HK-2 (cell line): ENCODE data around the gene TTLL5.
"Not testable (repeated sequence)": the region's sequence is repeated elsewhere in the genome, so short reads cannot be mapped to it uniquely, and the experiment has no call there.

ENCODE experiments used
- DNase-seq: peaks from one replicate; pipeline ENCODE4 v3.0.0-alpha.2; 2018; ENCODE audit not compliant: unreplicated experiment

TTLL5 gene

DNA sequence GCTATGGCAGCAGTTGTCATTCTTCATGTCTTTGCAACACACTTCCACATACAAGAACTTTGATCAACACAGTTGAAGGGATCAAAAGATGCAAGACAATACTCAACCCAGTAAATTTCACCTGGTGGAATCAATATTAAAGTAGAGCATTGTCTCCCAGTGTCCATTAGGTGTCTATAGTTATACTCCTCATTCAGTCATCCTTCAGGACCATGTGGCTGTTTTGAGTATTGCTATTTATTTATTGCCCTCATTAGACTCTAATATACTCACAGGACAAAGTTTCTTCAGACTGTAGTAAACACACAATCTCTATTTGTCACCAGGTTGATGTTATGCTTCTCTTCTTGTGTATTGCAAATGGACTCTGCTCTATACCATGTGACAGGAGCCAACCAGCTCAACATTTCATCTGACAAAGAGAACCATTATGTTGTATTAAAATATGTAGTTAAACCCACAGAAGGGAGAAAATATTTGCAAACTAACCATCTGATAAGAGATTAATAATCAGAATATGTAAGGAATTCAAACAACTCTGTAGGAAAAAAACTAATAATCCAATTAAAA is 174.2 kb downstream of the TTLL5 start:
- DNase-seq: no peak

DNA sequence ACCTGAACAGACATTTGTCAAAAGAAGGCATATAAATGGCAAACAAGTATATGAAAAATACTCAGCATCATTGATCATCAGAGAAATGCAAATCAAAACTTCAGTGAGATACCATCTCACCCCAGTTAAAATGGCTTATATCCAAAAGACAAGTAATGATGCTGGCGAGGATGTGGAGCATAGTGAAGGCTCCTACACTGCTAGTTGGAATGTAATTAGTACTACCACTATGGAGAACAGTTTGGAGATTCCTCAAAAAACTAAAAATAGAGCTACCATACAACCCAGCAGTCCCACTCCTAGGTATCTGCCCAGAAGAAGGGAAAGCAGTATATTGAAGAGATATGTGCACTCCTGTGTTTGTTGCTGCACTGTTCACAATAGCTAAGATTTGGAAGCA is 174.7 kb downstream of the TTLL5 start:
- DNase-seq: no peak

DNA sequence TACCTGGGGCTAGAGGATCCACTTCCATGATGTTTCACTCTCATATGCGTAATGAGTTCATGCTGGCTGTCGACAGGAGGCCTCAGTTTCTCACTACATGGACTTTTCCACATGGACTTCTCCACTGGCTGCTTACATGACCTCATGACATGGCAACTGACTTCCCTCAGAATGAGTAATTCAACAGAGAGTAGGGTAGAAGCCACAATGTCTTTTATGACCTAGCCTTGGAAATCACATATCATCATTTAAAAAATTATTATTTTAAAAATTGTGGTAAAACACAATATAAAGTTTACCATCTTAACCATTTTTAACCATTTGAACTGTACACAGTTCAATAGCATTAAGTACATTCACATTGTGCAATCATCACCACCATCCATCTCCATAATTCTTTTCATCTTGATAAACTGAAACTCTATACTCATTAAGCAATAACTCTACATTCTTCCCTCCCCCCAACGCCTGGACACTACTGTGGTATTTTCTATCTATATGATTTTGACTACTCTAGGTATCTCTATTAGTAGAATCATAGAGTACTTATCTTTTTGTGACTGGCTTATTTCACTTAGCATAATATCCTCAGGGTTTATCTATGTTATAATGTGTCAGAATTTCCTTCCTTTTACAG is 176.2 kb downstream of the TTLL5 start:
- DNase-seq: no peak

DNA sequence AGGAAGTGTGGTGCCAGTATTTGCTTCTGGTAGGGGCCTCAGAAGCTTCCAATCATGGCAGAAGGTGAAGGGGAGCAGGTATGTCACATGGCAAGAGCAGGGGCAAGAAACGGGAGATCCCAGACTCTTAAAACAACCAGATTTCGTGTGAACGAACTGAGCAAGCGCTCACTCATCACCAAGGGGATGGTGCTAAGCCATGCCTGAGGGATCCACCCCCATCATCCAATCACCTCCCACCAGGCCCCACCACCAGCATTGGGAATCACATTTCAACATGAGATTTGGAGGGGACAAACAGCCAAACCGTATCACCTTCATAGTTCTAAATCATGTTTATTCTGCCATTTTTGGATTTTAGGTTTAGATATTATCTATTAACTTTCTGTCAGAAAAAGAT is 179.9 kb downstream of the TTLL5 start:
- DNase-seq: no peak

DNA sequence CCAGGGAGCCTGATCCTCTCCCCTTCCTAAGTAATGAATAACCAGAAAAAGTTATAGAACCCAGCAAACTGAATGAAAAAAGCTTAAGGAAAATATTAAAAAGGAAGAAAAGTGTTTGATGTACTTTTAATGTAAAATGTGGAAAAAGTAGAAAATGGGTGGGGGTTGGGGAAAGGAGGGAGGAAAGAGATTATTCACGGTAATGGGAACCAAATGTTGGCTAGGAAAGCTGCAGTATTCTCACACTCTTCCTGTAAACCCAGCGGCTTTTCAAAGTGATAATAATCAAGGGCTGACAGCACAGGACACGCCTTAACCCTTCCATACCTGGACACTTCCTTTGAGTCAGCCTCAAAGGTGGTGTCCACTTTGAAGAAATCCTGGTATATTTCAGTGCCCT is 181.5 kb downstream of the TTLL5 start:
- DNase-seq: no peak

DNA sequence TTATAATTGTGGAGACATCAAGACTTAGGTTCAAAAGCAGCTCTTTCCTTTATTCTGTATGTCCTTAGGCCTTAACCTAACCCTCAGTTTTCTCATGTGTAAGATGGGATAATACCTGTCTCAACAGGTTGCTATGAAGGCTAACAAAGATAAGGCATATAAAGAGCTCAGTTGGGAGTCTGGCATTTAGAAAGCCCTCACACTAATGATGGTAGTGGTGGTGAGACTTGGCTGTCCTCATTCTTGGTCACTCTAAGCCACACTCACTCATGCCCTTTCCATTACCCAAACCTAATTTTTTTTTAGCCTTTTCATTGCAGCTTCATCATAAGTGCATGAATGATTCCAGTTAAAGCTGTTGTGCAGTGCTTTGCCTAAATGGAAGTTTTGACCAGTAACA is 183.4 kb downstream of the TTLL5 start:
- no peak for DNase-seq

DNA sequence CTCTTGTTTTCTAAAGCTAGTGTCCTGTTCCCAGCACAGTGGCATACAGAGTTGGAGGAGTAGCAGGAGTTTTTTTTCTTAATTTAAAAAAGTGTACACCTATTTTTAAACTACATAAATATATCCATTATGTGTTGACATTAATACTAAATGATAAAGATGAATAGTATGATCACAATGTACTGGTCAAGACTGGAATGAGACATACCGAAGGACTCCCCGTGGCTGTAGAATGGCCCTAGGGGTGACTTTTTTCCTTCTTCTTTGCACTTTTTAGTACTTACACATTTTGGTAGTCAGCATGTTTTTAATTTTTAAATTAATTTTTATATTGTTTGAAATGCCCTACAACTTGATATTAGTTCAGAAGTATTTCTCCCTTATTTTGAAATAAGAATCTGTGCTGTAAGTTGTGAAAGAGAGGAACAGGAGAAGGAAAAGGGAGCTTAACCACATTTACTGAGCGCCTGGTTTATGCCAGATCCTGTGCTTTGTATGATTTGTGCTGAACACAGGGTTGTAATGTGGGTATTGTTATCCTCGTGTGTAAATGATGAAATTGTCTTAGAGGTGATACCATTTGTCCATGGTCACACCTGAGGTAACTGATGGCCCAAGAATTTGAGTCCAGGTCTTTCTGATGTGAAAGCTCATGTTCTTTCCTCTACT is 184.2 kb downstream of the TTLL5 start:
- no peak for DNase-seq

DNA sequence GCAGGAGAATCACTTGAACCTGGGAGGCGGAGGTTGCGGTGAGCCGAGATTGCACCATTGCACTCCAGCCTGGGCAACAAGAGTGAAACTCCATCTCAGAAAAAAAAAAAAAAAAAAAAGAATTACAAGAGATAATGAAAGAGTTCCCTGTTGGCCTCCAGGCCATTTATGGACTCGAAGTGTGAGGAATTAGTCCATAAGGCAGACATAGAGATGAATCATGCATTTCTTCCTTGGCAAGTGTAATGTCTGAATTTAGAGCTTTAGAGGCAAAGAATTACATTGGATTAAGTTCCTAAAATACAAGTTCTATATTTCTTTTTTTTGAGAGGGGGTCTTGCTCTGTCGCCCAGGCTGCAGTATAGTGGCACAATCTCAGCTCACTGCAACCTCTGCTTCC is 185.6 kb downstream of the TTLL5 start:
- not testable (repeated sequence) for DNase-seq

DNA sequence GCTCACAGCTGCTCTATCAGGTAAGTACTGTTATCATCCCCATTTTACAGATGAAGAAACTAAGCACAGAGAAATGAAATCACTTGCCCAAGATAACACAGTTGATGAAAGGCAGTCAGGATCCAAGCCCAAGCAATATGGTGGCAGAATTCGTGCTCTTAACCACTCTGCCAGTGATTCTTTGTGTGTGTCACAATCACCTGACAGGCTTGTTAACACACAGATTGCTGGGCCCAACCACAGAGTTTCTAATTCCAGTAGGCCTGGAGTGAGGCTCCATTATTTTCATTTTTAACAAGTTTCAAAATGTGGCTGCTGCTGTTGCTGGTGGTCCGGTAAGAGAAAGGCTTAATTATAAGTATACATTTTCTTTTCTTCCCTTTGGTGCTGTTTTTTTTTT is 186.5 kb downstream of the TTLL5 start:
- DNase-seq: no peak

DNA sequence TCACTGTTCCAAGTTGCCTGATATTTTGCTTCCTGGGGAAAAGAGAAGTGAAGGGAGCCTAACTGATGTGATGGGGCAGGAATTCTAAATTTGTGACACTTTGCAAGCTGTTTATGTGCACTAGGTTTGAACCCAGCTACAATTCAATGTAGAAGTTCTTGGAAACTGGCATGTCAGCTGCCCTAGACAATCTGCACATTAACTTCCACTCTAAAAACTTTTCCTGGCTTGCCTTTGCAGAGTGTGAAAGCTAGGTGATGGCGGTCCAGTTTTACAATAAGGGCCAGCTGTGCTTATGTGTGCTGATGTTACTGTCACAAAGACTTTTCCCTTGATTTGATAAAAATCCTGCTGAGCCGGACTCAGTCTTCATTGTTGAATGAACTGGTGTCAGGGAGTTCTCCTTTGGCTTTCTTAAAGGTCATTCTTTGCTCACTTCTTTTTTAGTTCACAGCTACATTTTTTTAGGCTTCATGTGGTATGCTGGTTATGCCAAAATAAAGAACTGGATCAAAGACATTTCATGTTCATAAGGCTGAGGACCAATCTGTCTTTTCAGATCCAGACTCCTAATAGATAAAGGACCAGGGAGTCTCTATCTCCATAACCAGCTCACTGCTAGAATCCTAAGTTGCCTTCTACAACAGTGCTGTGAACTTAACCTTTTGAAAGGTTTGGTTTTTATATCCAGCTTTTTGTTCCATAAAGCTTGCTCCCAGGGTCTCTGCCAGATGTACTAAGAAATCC is 187.3 kb downstream of the TTLL5 start:
- no peak for DNase-seq

DNA sequence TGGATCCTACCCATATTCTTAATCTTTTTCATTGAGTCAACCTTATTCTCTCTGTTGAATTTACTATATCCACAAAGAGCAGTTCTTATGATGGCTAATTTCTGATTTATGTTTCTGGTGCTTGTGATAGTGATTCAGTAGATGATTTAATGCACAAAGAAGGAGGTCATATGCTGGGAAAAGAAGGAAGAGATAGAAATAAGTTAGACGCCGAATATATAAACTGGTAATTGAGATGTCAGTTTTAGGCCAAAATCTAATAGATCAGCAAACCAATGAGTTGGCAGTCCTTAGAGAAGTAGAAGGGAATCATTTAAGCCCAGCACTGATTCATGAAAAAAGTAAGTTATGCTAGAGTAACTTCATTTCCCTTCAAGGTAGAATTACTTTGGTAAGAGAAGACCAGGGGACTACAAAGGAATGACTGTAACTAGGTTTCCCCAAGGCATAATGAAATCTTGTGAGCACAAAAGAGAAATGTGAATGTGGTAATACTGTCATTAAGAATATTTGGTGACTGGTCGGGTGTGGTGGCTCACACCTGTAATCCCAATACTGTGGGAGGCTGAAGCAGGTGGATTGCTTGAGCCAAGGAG is 188.4 kb downstream of the TTLL5 start:
- no peak for DNase-seq

DNA sequence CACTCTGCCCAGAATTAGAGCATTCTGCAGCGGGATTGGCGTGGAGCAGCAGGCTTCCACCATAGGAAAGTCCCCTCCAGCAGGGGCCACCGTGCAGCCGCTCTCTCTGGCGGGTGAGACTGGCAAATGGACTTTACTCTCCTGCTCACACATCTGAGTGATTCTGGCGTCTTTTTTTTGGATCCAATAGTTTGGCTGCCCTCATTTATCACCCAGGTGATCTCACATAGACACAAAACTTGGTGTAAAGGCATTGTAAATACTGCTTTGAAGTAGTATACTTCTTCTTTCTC is 190.5 kb downstream of the TTLL5 start:
- DNase-seq: no peak

DNA sequence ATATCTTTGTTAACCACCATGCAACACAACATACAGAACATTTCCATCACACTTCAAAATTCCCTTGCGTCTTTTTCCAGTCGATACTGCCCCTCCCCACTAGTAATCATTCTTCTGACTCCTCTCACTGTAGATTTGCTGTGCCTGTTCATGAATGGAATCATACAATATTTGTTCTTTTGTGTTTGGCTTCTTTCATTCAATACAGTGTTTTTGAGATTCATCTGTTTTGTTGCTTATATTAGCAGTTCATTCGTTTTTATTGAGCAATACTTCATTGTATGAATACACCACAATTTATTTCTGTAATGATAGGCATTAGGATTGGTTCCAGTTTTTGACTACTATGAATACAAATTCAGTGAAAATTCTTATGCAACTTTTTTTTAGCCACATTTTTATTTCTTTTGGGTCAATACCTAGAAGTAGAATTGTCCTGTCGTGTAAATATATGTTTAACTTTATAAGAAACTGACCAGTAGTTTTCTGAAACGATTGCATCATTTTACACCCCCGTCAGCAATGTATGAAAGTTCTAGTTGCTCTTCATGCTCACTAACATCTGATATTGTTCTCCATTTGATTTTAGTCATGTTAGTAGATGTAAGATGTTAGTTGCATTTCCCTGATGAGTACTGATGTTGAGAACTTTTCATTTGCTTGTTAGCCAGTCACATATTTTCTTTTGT is 193.2 kb downstream of the TTLL5 start:
- DNase-seq: no peak

DNA sequence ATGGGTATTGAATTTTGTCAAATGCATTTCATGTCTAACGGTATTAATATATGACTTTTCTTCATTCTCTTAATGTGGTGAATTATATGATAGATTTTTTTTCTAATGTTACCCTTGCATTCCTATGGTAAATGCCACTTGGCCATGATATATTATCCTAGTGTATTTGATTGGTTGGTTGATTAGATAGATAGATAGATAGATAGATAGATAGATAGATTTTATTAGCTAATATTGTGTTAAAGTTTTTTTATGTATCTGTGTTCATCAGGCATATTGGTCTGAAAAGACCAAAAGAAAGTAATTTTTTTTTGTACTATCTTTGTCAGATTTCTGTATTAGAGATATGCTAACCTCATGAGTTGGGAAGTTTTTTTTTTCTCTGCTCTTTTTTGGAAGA is 196.2 kb downstream of the TTLL5 start:
- DNase-seq: no peak

DNA sequence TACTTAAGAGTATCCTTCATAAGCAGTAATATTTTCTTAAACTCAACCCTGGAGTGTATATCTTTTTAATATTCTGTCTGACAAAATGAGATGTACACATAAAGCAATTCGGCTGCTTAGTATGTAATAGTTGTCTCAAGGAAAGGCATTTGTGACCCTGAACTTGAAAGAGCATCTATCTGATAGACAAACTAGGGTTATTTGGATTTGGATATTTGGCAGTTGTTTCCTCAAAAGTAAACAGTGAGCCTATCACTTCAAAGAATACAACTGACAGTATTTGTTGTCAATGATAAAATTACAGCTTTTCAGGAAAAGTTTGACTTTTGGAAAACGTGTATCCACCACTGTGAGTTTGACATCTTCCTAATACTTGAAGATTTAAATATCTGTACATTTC is 197.3 kb downstream of the TTLL5 start:
- DNase-seq: no peak

DNA sequence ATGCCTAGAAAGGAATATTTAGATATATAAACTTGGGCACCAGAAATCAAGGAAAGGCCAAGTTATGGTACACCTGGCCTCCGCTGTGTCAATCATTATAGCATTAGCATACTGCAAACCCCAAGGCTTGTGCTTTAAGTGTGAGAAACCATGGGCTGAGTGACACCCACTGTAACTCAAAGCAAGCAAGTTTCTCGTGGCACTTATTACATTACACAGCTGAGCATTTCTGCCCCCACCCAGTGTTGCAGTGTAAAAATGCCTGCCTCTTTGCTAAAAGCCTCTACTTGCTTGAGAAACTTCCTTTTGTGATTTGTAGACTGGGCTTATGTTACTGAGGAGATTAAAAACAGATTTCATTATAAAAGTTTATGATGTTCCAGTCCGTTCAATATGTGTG is 198.7 kb downstream of the TTLL5 start:
- DNase-seq: no peak

DNA sequence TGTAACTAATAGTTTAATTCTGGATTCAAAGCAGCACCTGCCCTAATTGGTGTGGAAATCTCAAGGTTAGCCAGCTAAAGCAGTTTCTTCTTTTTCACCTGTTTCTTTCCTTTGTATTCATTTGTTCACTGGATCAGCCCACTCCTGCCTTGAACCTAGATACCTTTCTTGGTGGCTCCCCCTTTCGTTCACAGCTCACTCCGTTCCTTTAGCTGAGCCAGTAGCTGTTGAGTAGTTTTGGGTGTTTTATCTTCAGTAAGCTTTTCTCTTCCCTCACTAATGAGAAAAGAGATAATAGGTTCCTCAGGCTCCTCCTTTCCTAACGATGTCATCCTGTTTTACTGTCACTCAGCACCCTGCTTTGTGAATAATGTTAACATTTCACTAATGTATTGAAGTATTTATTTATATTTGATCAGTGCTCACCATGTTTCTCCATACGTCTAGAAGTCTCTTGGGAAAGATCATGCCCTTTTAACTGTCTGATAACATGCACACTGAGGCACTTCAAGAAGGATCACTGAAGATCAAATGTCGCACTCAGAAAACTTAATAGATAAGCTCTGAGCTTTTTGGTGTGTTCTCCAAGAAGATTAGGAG is 199.6 kb downstream of the TTLL5 start:
- no peak for DNase-seq

DNA sequence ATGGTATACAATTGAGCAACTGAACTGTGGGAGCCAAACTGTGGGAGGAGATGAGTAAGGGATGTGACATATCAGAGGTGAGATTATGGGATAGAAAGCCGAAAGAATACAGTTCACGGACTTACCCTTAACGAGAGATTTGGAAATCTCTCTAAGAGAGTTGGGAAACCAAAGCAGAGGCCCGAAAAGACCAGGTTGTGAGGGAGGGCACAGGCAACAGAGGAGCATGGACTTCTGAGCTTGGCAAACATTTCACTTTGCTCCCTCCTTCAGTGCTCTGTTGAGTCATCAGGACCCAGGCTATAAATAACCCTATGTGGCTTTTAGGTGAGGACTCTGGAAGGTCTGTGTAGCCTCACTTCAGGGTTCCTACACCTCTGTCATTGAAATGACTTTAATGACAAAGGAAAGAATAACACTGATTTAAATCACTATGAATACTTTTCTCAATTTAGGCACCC is 200.1 kb downstream of the TTLL5 start:
- no peak for DNase-seq

DNA sequence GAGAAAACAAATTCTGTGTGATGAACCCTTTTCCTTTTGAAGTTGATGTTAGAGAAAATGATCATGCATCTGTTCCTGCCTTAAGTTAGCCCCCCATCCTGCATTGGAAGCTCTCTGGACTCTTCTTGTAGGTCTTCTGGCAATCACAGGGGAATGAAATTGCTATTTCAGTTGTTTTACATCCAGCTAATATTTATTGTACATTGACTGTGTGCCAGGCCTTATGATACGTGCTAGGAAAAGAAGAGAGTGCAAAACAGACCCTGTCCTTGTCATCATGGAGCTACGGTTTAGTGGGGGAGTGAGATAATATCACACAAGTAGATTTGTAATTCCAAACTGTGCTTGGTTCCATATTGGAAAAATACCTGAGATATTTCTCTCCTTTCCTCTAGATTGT is 202.2 kb downstream of the TTLL5 start:
- no peak for DNase-seq

DNA sequence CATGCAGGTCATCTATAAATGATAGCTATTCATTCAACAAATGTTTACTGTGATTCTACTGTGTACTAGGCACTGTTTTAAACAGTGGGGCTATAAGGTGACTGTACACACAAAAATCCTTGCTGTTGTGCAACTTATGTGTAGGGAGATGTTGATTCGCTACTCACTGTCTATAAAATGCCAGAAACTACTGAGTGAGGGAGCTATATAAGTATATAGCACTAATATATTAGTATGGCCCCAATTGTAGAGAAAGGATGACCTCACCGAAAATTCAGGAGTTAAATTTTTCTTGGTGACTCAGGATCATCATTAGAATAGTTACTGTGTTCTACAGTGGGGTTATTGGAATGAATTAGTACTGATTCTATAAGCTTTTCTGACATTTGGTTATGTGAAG is 203.3 kb downstream of the TTLL5 start:
- DNase-seq: no peak

DNA sequence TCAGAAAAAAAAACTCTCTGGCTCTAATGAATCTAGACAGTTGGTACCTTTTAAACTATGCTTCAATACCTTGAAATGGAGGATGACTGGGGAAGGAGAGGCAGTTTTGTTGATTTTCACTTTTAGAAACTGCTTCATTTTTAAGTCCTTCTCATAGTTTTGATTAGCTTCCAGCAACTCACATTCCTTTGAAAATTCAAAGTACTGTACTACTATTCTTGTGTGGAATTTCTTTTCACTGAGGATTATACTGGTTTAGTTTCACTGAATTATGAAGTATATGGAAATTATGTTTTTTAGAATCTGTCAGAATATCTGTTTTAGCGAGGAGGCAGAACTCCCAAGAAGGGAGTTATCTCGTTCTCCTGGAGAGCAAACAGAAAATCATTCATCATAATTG is 204.5 kb downstream of the TTLL5 start:
- DNase-seq: no peak

DNA sequence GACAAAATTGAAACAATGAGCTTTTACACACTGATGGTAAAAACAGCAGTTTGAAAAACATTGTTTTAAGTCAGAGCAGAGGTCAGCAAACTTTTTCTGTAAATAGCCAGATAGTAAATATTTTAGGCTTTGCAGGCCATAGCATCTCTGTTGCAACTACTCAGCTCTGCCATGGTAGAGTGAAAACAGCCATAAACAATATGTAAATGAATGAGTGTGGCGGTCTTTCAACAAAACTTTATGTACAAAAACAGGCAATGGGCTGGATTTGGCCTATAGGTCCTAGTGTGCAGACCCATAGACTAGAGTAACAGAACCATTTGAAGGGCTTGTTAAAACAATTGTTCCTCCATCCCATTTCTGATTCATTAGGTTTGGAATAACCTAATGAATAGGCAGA is 205.9 kb downstream of the TTLL5 start:
- no peak for DNase-seq
